IMR-90 (cell line): Measurements from ENCODE around the gene CLP1. TPM values are rescaled to one million over a fixed set of nuclear protein-coding genes. Genes with fewer than 3 reads are reported as not detected.

Experiments
- ATAC-seq: fragments of 200-7000 bp; cut with Tn5 transposase; 2 replicates; pipeline ENCODE4 v1.9.1; 2020; ENCODE audit warnings: low read depth, mild to moderate bottlenecking, moderate library complexity
- BruUV-seq: library from RNA; stranded (reverse); fragments of 400-500 nt; replicated peaks from 2 replicates; lab custom pipeline; 2021; lab: Mats Ljungman, UMichigan
- CTCF ChIA-PET: fragments of 300-600 bp; formaldehyde crosslinking; extraction: SDS; loops from one replicate; lab custom pipeline; 2021; ENCODE audit warnings: antibody characterized with exemption; lab: Yijun Ruan, JAX
- POLR2A ChIA-PET: fragments of 300-600 bp; sonication (Branson Sonifier 250); formaldehyde crosslinking; loops from one replicate; lab custom pipeline; 2022; ENCODE audit warnings: antibody characterized with exemption; ENCODE audit not compliant: unreplicated experiment; lab: Charles Lee
- DNase-seq: peaks from one replicate; pipeline ENCODE4 v3.0.0; 2013
- H2AFZ ChIP-seq: replicated peaks from 2 replicates; pipeline ENCODE3; 2013; ENCODE audit warnings: low read length, mild to moderate bottlenecking; ENCODE audit not compliant: poor library complexity
- H2AK5ac ChIP-seq: 2 replicates; pipeline ENCODE4 v1.6.1; 2013; ENCODE audit warnings: low read depth, low read length, inconsistent platforms
- H2AK9ac ChIP-seq: replicated peaks from 2 replicates; pipeline ENCODE3; 2013; ENCODE audit warnings: mild to moderate bottlenecking, low read depth, low read length, moderate library complexity; ENCODE audit not compliant: poor library complexity
- H2BK120ac ChIP-seq: 2 replicates; pipeline ENCODE4 v1.6.1; 2013; ENCODE audit warnings: low read depth, low read length, inconsistent platforms
- H2BK15ac ChIP-seq: 3 replicates; pipeline ENCODE4 v1.6.1; 2013; ENCODE audit warnings: low read depth, low read length, inconsistent platforms
- H2BK20ac ChIP-seq: 2 replicates; pipeline ENCODE4 v1.6.1; 2013; ENCODE audit warnings: low read depth, mild to moderate bottlenecking, inconsistent platforms, low read length, moderate library complexity
- H2BK5ac ChIP-seq: 2 replicates; pipeline ENCODE4 v1.6.1; 2013; ENCODE audit warnings: mild to moderate bottlenecking, low read depth, low read length, inconsistent platforms; ENCODE audit not compliant: poor library complexity, severe bottlenecking
- H3K14ac ChIP-seq: replicated peaks from 2 replicates; pipeline ENCODE4 v1.6.1; 2013; ENCODE audit warnings: low read depth, low read length, inconsistent platforms
- H3K18ac ChIP-seq: 2 replicates; pipeline ENCODE4 v1.6.1; 2013; ENCODE audit warnings: low read depth, low read length, control low read depth
- H3K23ac ChIP-seq: 2 replicates; pipeline ENCODE4 v1.6.1; 2013; ENCODE audit warnings: low read depth, low read length, inconsistent platforms
- H3K27ac ChIP-seq: 2 replicates; pipeline ENCODE4 v1.5.1; 2013; ENCODE audit warnings: mild to moderate bottlenecking, control low read depth, low read length; ENCODE audit not compliant: insufficient read depth
- H3K27me3 ChIP-seq: 2 replicates; pipeline ENCODE4 v1.6.1; 2013; ENCODE audit warnings: low read length; ENCODE audit not compliant: control insufficient read depth, insufficient read depth
- H3K36me3 ChIP-seq: 2 replicates; pipeline ENCODE4 v1.6.1; 2013; ENCODE audit warnings: low read length, mixed read lengths; ENCODE audit not compliant: control insufficient read depth, insufficient read depth
- H3K4ac ChIP-seq: 2 replicates; pipeline ENCODE4 v1.6.1; 2013; ENCODE audit warnings: low read depth, low read length, inconsistent platforms
- H3K4me1 ChIP-seq: 2 replicates; pipeline ENCODE4 v1.6.1; 2013; ENCODE audit warnings: low read length, mixed read lengths; ENCODE audit not compliant: control insufficient read depth, insufficient read depth
- H3K4me2 ChIP-seq: 2 replicates; pipeline ENCODE4 v1.6.1; 2013; ENCODE audit warnings: low read depth, mild to moderate bottlenecking, control low read depth, low read length, moderate library complexity
- H3K4me3 ChIP-seq: 2 replicates; pipeline ENCODE4 v1.5.1; 2013; ENCODE audit warnings: low read depth, mild to moderate bottlenecking, control low read depth, low read length, moderate library complexity; ENCODE audit not compliant: insufficient read depth
- H3K56ac ChIP-seq: 2 replicates; pipeline ENCODE4 v1.6.1; 2013; ENCODE audit warnings: low read length, inconsistent platforms; ENCODE audit not compliant: insufficient read depth; ENCODE audit errors: extremely low read depth
- H3K79me1 ChIP-seq, 2 experiments: 2 replicates each; pipeline ENCODE4 v1.6.1; 2013; ENCODE audit warnings: low read length in 2 of 2, inconsistent platforms in 1 of 2, low read depth in 1 of 2
- H3K9ac ChIP-seq: 2 replicates; pipeline ENCODE4 v1.6.1; 2013; ENCODE audit warnings: low read depth, low read length, control low read depth
- H3K9me1 ChIP-seq: 2 replicates; pipeline ENCODE4 v1.6.1; 2013; ENCODE audit warnings: low read length, inconsistent platforms; ENCODE audit not compliant: insufficient read depth
- H3K9me3 ChIP-seq: 2 replicates; pipeline ENCODE4 v1.6.1; 2013; ENCODE audit warnings: low read length; ENCODE audit not compliant: control insufficient read depth, insufficient read depth
- H4K20me1 ChIP-seq: 2 replicates; pipeline ENCODE4 v1.6.1; 2013; ENCODE audit warnings: low read length, inconsistent platforms; ENCODE audit not compliant: insufficient read depth
- H4K5ac ChIP-seq: 2 replicates; pipeline ENCODE4 v1.6.1; 2013; ENCODE audit warnings: mild to moderate bottlenecking, low read depth, low read length, control low read depth
- H4K8ac ChIP-seq, 2 experiments: 2 replicates each; pipeline ENCODE4 v1.6.1; 2013; ENCODE audit warnings: low read depth in 2 of 2, low read length in 2 of 2, control low read depth in 1 of 2, inconsistent platforms in 1 of 2
- H4K91ac ChIP-seq: 2 replicates; pipeline ENCODE4 v1.6.1; 2013; ENCODE audit warnings: low read depth, low read length, inconsistent platforms; ENCODE audit not compliant: insufficient read depth
- BHLHE40 ChIP-seq: fragments of 150-350 bp; IDR thresholded peaks from 2 replicates; pipeline ENCODE4 v1.6.1; 2016; ENCODE audit warnings: mild to moderate bottlenecking, low read depth, low read length
- CEBPB ChIP-seq: IDR thresholded peaks from 2 replicates; pipeline ENCODE4 v1.6.1; 2012; ENCODE audit warnings: low read depth, low read length, improper control_type of control experiment
- FOS ChIP-seq: fragments of 150-350 bp; IDR thresholded peaks from 2 replicates; pipeline ENCODE4 v1.6.1; 2016; ENCODE audit warnings: low read depth, low read length
- MAFK ChIP-seq: IDR thresholded peaks from 2 replicates; pipeline ENCODE4 v1.6.1; 2012; ENCODE audit warnings: low read depth, low read length, improper control_type of control experiment
- MAZ ChIP-seq: IDR thresholded peaks from 2 replicates; pipeline ENCODE4 v1.6.1; 2012; ENCODE audit warnings: low read depth, mild to moderate bottlenecking, low read length, improper control_type of control experiment, moderate library complexity, borderline replicate concordance
- MXI1 ChIP-seq: IDR thresholded peaks from 2 replicates; pipeline ENCODE4 v1.6.1; 2012; ENCODE audit warnings: low read depth, mild to moderate bottlenecking, low read length, moderate library complexity, borderline replicate concordance
- NFE2L2 ChIP-seq: fragments of 150-350 bp; IDR thresholded peaks from 2 replicates; pipeline ENCODE4 v1.6.1; 2016; ENCODE audit warnings: low read depth, mild to moderate bottlenecking, low read length
- POLR2A ChIP-seq: IDR thresholded peaks from 2 replicates; pipeline ENCODE4 v1.6.1; 2012; ENCODE audit warnings: mild to moderate bottlenecking, low read depth, low read length
- RAD21 ChIP-seq: IDR thresholded peaks from 2 replicates; pipeline ENCODE4 v1.6.1; 2012; ENCODE audit warnings: low read length, improper control_type of control experiment
- RFX5 ChIP-seq: IDR thresholded peaks from 2 replicates; pipeline ENCODE4 v1.8.0; 2012; ENCODE audit warnings: low read depth, mild to moderate bottlenecking, low read length, moderate library complexity
- WGBS, 2 experiments: methylation state at CpG; one replicate each; pipeline versions ENCODE4 v1.1.5 to v1.1.7; 2013; ENCODE audit warnings: missing lambda C conversion rate in 2 of 2; ENCODE audit not compliant: insufficient read length in 1 of 2; ENCODE audit errors: extremely low coverage in 2 of 2; 5-methylcytosine and 5-hydroxymethylcytosine counted together
- dilution Hi-C: fragments of 300-500 bp; cut with HindIII; formaldehyde crosslinking; loops from one replicate; pipeline ENCODE4 v1.14.3; 2018; ENCODE audit warnings: low sequenced_read_pairs; ENCODE audit not compliant: unreplicated experiment
- in situ Hi-C: fragments of 300-500 bp; cut with MboI; formaldehyde crosslinking; loops from 3 replicates; pipeline ENCODE4 v1.14.3; 2019; ENCODE audit warnings: low sequenced_read_pairs, inconsistent platforms, mixed read lengths
- intact Hi-C: fragments of 100-400 bp; cut with micrococcal nuclease; formaldehyde crosslinking; loops from 2 replicates; pipeline ENCODE4 v1.10.0; 2022
- polyA plus RNA-seq, 3 experiments: library from polyadenylated mRNA; depleted of rRNA; stranded (reverse); fragments of >200 nt; gene quantifications; 2 replicates each; pipeline ENCODE4 v1.2.3, GENCODE V29; 2012; ENCODE audit warnings: low replicate concordance in 1 of 3
- total RNA-seq: library from RNA; depleted of rRNA; stranded (reverse); fragments of >200 nt; gene quantifications from 2 replicates; pipeline ENCODE4 v1.2.3, GENCODE V29; 2012
- TF ChIP-seq, protein P1 (sequence below): fragments of 150-350 bp; IDR thresholded peaks from 2 replicates; pipeline ENCODE4 v1.6.1; 2016; ENCODE audit warnings: low read depth, mild to moderate bottlenecking, low read length, moderate library complexity, borderline replicate concordance
- TF ChIP-seq, protein P2 (sequence below): fragments of 150-350 bp; IDR thresholded peaks from 2 replicates; pipeline ENCODE4 v1.6.1; 2017; ENCODE audit warnings: mild to moderate bottlenecking, antibody characterized with exemption, low read length, low read depth
- TF ChIP-seq, protein P3 (sequence below): conservative IDR thresholded peaks from 2 replicates; pipeline ENCODE4 v1.5.1; 2012; ENCODE audit warnings: mild to moderate bottlenecking, low read depth, low read length, improper control_type of control experiment

The CLP1 gene
- total and polyA plus RNA-seq, 2 of the 4 experiments (the other 2 are of a cell fraction) = 16.5 to 24.0 TPM

DNA sequence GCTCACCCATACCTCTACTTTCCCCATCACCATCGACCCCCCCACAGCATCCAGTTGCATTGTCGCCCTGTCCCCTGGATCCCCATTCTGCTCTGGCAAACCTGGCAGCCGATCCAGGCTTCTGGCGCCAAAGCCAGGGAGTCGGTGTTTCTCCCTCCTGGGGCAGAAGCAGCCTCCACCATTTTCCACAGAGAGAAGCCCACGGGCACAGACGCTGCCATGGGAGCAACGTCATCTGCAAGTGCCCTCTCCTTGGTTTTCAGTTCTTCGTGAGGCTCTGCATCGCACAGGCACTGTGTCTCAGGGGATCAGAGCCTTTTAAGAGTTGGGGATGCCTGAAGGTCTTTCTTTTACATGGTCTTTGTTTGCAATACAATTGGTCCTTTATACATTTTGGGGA is 10.2 kb upstream of the CLP1 start:
- Histone ChIP-seq H3K36me3 (peaks cover 4% of the 10 kb centered on the region; the same call in 1 of the 2 replicates), H2BK15ac (no peak overlapping the region), H3K23ac (peak overlapping the region; percentile 21; the same call in 1 of the 2 replicates), H3K14ac (0 out of 2 replicates have a peak overlapping the region, but pooled peaks have one; percentile 41), H3K27ac (no peak overlapping the region), H2AFZ (peak overlapping the region; percentile 1), H3K18ac (no peak overlapping the region), H4K91ac (no peak overlapping the region), H3K4me1 (peaks cover 26% of the 10 kb centered on the region), H3K4ac (no peak overlapping the region), H2BK120ac (no peak overlapping the region), H4K20me1 (peaks cover 61% of the 10 kb centered on the region), H2AK9ac (peak overlapping the region; percentile 67), H3K27me3 (no peaks in the 10 kb centered on the region), H3K9ac (no peak overlapping the region), H3K56ac (no peak overlapping the region), H3K4me3 (no peak overlapping the region), H4K8ac (no peak overlapping the region), H3K9me3 (no peaks in the 10 kb centered on the region), H3K79me1 (peaks cover 8 to 43% of the 10 kb centered on the region in 2 experiments), H2BK5ac (no peak overlapping the region), H2BK20ac (no peak overlapping the region), H2AK5ac (no peak overlapping the region), H3K4me2 (peak overlapping the region; percentile 28; the same call in 1 of the 2 replicates), H3K9me1 (peaks cover 11% of the 10 kb centered on the region; the same call in 1 of the 2 replicates), H4K5ac (no peak overlapping the region)
- WGBS, 2 experiments = 0% methylated on average over 1 of the region's 10 CpGs; no CpG with 5 or more reads in 1 of the 2 experiments
- in situ Hi-C loops = loop anchor here (10.0 kb wide), 2 partner anchors 153 to 193 kb away; no protein-coding TSS in a partner anchor
- intact Hi-C loops = loop anchor here (5.0 kb wide), 1 partner anchor 875 kb away; no protein-coding TSS in a partner anchor
- ChIA-PET CTCF (interaction anchor here (1.6 kb wide), 1 partner anchor 80 kb away, joined by 6 read pairs; the partner anchor contains the start of gene UBE2L6), POLR2A (no interaction called here)
- no peak for DNase-seq
- no peak for ATAC-seq
- no TSS peak for BruUV-seq
- no peak for TF ChIP-seq FOS
- no peak for TF ChIP-seq CEBPB
- TF ChIP-seq, protein P1, sequence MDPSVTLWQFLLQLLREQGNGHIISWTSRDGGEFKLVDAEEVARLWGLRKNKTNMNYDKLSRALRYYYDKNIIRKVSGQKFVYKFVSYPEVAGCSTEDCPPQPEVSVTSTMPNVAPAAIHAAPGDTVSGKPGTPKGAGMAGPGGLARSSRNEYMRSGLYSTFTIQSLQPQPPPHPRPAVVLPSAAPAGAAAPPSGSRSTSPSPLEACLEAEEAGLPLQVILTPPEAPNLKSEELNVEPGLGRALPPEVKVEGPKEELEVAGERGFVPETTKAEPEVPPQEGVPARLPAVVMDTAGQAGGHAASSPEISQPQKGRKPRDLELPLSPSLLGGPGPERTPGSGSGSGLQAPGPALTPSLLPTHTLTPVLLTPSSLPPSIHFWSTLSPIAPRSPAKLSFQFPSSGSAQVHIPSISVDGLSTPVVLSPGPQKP = no peak
- no peak for TF ChIP-seq RAD21
- TF ChIP-seq NFE2L2 = no peak
- TF ChIP-seq MAFK = no peak
- TF ChIP-seq BHLHE40 = no peak
- no peak for TF ChIP-seq MAZ
- TF ChIP-seq, protein P2, sequence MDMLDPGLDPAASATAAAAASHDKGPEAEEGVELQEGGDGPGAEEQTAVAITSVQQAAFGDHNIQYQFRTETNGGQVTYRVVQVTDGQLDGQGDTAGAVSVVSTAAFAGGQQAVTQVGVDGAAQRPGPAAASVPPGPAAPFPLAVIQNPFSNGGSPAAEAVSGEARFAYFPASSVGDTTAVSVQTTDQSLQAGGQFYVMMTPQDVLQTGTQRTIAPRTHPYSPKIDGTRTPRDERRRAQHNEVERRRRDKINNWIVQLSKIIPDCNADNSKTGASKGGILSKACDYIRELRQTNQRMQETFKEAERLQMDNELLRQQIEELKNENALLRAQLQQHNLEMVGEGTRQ = no peak
- TF ChIP-seq POLR2A = no peak
- no peak for TF ChIP-seq MXI1
- no peak for TF ChIP-seq RFX5
- TF ChIP-seq, protein P3, sequence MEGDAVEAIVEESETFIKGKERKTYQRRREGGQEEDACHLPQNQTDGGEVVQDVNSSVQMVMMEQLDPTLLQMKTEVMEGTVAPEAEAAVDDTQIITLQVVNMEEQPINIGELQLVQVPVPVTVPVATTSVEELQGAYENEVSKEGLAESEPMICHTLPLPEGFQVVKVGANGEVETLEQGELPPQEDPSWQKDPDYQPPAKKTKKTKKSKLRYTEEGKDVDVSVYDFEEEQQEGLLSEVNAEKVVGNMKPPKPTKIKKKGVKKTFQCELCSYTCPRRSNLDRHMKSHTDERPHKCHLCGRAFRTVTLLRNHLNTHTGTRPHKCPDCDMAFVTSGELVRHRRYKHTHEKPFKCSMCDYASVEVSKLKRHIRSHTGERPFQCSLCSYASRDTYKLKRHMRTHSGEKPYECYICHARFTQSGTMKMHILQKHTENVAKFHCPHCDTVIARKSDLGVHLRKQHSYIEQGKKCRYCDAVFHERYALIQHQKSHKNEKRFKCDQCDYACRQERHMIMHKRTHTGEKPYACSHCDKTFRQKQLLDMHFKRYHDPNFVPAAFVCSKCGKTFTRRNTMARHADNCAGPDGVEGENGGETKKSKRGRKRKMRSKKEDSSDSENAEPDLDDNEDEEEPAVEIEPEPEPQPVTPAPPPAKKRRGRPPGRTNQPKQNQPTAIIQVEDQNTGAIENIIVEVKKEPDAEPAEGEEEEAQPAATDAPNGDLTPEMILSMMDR = no peak
- dilution Hi-C loops = no loop called here
